Myocyte (in vitro differentiated cells): ENCODE measurements around the gene BBS5. TPM values are rescaled to one million over a fixed set of nuclear protein-coding genes. Genes with fewer than 3 reads are reported as not detected.

Experiments
- DNase-seq: peaks from one replicate; pipeline ENCODE4 v3.0.0-alpha.2; 2012; ENCODE audit warnings: low read depth
- total RNA-seq: library from RNA; depleted of rRNA; stranded (reverse); fragments of >200 nt; gene quantifications from 2 replicates; pipeline ENCODE4 v1.2.3, GENCODE V29; 2014

Gene BBS5
- total RNA-seq, 1 donor from 2014 or later = 4.4 TPM

DNA sequence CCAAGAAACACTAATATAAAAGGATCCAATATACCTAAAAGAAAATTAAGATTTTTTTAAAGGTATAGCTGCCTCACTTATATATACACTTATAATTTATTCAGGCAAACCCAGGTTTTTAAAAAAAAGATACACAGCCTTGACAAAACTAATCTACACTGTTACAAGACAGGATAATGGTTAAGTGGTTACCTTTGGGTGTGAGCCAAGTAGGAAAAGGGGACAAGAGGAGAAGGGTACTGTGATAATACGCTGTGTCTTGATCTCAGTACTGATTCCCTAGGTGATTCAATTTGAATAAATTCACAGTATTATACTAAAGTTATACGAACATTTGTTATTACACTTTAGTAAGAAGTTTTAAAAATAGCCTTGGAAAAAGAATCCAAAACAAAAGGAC, 60.9 kb downstream of the BBS5 start:
- DNase-seq = no peak

DNA sequence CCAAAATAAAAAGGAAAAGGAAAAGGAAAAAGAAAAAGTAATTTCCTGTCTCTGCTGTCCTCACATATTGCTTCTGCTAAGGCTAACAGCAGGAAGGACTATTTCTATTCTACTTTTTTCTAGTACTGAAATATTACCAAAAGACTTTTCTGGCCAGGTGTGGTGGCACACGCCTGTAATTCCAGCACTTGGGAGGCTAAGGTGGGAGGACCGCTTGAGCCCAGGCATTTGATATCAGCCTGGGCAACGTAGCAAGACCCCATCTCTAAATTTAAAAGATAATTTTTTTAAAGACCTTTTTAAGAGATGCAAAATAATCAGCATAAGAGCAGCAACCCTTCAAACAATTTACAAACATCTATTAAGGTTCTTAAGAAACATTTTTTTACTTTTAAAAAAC, 63.1 kb downstream of the BBS5 start:
- DNase-seq = no peak

DNA sequence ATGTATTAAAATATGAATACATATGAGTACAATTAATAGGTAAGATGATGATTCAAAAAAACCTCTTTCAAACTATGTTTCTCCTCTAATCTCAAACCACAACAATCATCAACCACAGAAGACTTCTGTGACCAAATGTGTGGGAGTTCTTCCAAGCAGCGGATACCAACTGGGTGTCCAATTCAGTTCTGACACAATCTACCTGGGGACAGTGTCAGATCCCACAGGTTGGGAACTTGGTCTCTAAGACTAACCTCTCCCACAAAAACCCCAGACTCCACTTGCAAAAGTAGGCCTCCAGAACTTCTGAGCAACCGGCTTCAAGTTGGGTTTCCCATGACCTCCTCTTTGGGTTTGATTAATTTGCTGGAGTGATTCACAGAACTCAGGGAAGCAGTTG, 67.5 kb downstream of the BBS5 start:
- DNase-seq = no peak

Other genes starting within 250 kb of the BBS5 start
- gene LRP2, start 117.0 kb upstream of the BBS5 start, total RNA-seq = 0.10 TPM in 1 of 2 replicates, not detected in the other
- 1,702 and 1,869 TPM in 2 replicates for gene KLHL41, start 30.2 kb downstream of the BBS5 start, total RNA-seq
- gene FASTKD1, start 94.4 kb downstream of the BBS5 start, total RNA-seq = 24.8 and 31.1 TPM in 2 replicates
- 36.2 and 38.5 TPM in 2 replicates for gene PPIG, start 104.9 kb downstream of the BBS5 start, total RNA-seq
- not detected in 2 replicates for gene CFAP210, start 214.9 kb downstream of the BBS5 start, total RNA-seq
- 4.5 and 4.8 TPM in 2 replicates for gene PHOSPHO2, start 215.0 kb downstream of the BBS5 start, total RNA-seq